Neural cell (in vitro differentiated cells): Measurements from ENCODE around the gene PAQR5. TPM values are rescaled to one million over a fixed set of nuclear protein-coding genes. Genes with fewer than 3 reads are reported as not detected.

Source experiments
- H2AFZ ChIP-seq: fragments of 200-600, 300-800 bp; sonication (generic), shearing (Covaris generic); 2 replicates; pipeline ENCODE4 v1.6.0; 2014; ENCODE audit warnings: low read depth, mild to moderate bottlenecking, antibody characterized with exemption, low read length, moderate library complexity
- H3F3A ChIP-seq: fragments of 200-600 bp; shearing (Covaris generic); 2 replicates; pipeline ENCODE4 v1.6.1; 2016; ENCODE audit warnings: mild to moderate bottlenecking, moderate library complexity, mixed read lengths, antibody characterized with exemption, low read length; ENCODE audit not compliant: insufficient read depth, poor library complexity, severe bottlenecking
- H3K27ac ChIP-seq: fragments of 200-600, 300-800 bp; sonication (generic), shearing (Covaris generic); 2 replicates; pipeline ENCODE4 v1.5.1; 2014; ENCODE audit warnings: mild to moderate bottlenecking, low read length, moderate library complexity
- H3K27me3 ChIP-seq: fragments of 300-800, 200-600 bp; sonication (generic), shearing (Covaris generic); 2 replicates; pipeline ENCODE4 v1.6.0; 2014; ENCODE audit warnings: mild to moderate bottlenecking, low read depth, low read length, moderate library complexity; ENCODE audit not compliant: insufficient read depth
- H3K36me3 ChIP-seq: fragments of 300-800, 200-600 bp; sonication (generic), shearing (Covaris generic); 2 replicates; pipeline ENCODE4 v1.5.1; 2014; ENCODE audit warnings: mild to moderate bottlenecking, antibody characterized with exemption, low read length, moderate library complexity; ENCODE audit not compliant: insufficient read depth
- H3K4me2 ChIP-seq: fragments of 300-800, 200-600 bp; sonication (generic), shearing (Covaris generic); 2 replicates; pipeline ENCODE4 v1.6.0; 2014; ENCODE audit warnings: mild to moderate bottlenecking, low read length
- H3K4me3 ChIP-seq: fragments of 300-800, 200-600 bp; sonication (generic), shearing (Covaris generic); 2 replicates; pipeline ENCODE4 v1.5.1; 2014; ENCODE audit warnings: mild to moderate bottlenecking, low read length, moderate library complexity
- H3K79me2 ChIP-seq: fragments of 200-600 bp; shearing (Covaris generic); replicated peaks from 2 replicates; pipeline ENCODE4 v1.6.0; 2014; ENCODE audit warnings: mild to moderate bottlenecking, low read length, moderate library complexity; ENCODE audit not compliant: insufficient read depth
- H3K9ac ChIP-seq: fragments of 300-800, 200-600 bp; sonication (generic), shearing (Covaris generic); 2 replicates; pipeline ENCODE4 v1.6.1; 2016; ENCODE audit warnings: mild to moderate bottlenecking, low read length, mixed read lengths
- H3K9me2 ChIP-seq: fragments of 200-600 bp; shearing (Covaris generic); 2 replicates; pipeline ENCODE4 v1.6.1; 2016; ENCODE audit warnings: mild to moderate bottlenecking, low read length, mixed read lengths; ENCODE audit not compliant: insufficient read depth
- H3K9me3 ChIP-seq: fragments of 200-600, 300-800 bp; sonication (generic), shearing (Covaris generic); 2 replicates; pipeline ENCODE4 v1.6.1; 2016; ENCODE audit warnings: mild to moderate bottlenecking, mixed run types, low read length, moderate library complexity, mixed read lengths
- H4K20me1 ChIP-seq: fragments of 200-600 bp; shearing (Covaris generic); 2 replicates; pipeline ENCODE4 v1.6.1; 2016; ENCODE audit warnings: mild to moderate bottlenecking, mixed run types; ENCODE audit not compliant: insufficient read depth
- CTCF ChIP-seq: fragments of 450-650 bp; IDR thresholded peaks from 2 replicates; pipeline ENCODE4 v1.5.1; 2014; ENCODE audit warnings: antibody characterized with exemption, mild to moderate bottlenecking, moderate library complexity; ENCODE audit not compliant: poor library complexity, severe bottlenecking
- EP300 ChIP-seq: fragments of 450-650 bp; conservative IDR thresholded peaks from 2 replicates; pipeline ENCODE4 v1.6.1; 2014; ENCODE audit warnings: antibody characterized with exemption, mild to moderate bottlenecking, moderate library complexity; ENCODE audit not compliant: poor library complexity, severe bottlenecking
- EZH2 ChIP-seq: fragments of 200-600, 300-800 bp; shearing (Covaris generic), sonication (generic); IDR thresholded peaks from 2 replicates; pipeline ENCODE4 v1.6.1; 2014; ENCODE audit warnings: antibody characterized with exemption, low read length, borderline replicate concordance, mild to moderate bottlenecking; ENCODE audit not compliant: insufficient read depth, poor library complexity, severe bottlenecking
- MXI1 ChIP-seq: fragments of 450-650 bp; conservative IDR thresholded peaks from 2 replicates; pipeline ENCODE4 v1.6.1; 2014; ENCODE audit warnings: antibody characterized with exemption, mild to moderate bottlenecking; ENCODE audit not compliant: poor library complexity, severe bottlenecking
- POLR2AphosphoS5 ChIP-seq: IDR thresholded peaks from 2 replicates; pipeline ENCODE4 v1.6.1; 2012
- RAD21 ChIP-seq: fragments of 450-650 bp; conservative IDR thresholded peaks from 2 replicates; pipeline ENCODE4 v1.6.1; 2014; ENCODE audit warnings: antibody characterized with exemption, mild to moderate bottlenecking, moderate library complexity
- REST ChIP-seq: IDR thresholded peaks from 2 replicates; pipeline ENCODE4 v1.6.1; 2012; ENCODE audit warnings: borderline replicate concordance
- SMC3 ChIP-seq: fragments of 450-650 bp; conservative IDR thresholded peaks from 2 replicates; pipeline ENCODE4 v1.6.1; 2014; ENCODE audit warnings: antibody characterized with exemption, mild to moderate bottlenecking, moderate library complexity; ENCODE audit not compliant: poor library complexity
- TAF1 ChIP-seq: IDR thresholded peaks from 2 replicates; pipeline ENCODE4 v1.6.1; 2012; ENCODE audit warnings: low read depth
- polyA plus RNA-seq: library from polyadenylated mRNA; depleted of rRNA; stranded (reverse); fragments of >200 nt; gene quantifications from 2 replicates; pipeline ENCODE4 v1.2.3, GENCODE V29; 2014

PAQR5 gene
- polyA plus RNA-seq, 1 donor from 2014 or later, result not detected

- Histone ChIP-seq H2AFZ (no peak overlapping the region), H4K20me1 (no peaks in the 10 kb centered on the region), H3K4me2 (no peak overlapping the region), H3K9me3 (no peaks in the 10 kb centered on the region), H3K9ac (no peak overlapping the region), H3F3A (no peaks in the 10 kb centered on the region), H3K9me2 (no peaks in the 10 kb centered on the region), H3K27me3 (no peaks in the 10 kb centered on the region), H3K4me3 (no peak overlapping the region), H3K27ac (no peak overlapping the region), H3K36me3 (no peaks in the 10 kb centered on the region), H3K79me2 (no peaks in the 10 kb centered on the region)
- no peak for TF ChIP-seq EP300
- TF ChIP-seq MXI1, result no peak
- TF ChIP-seq REST, result no peak
- no peak for TF ChIP-seq POLR2AphosphoS5
- TF ChIP-seq RAD21, result no peak
- TF ChIP-seq EZH2, result no peak
- no peak for TF ChIP-seq TAF1
- no peak for TF ChIP-seq CTCF
- TF ChIP-seq SMC3, result no peak
These were observed 16.8 kb downstream of the PAQR5 start for GRCh38 chr15:69315402-69316110.

DNA sequence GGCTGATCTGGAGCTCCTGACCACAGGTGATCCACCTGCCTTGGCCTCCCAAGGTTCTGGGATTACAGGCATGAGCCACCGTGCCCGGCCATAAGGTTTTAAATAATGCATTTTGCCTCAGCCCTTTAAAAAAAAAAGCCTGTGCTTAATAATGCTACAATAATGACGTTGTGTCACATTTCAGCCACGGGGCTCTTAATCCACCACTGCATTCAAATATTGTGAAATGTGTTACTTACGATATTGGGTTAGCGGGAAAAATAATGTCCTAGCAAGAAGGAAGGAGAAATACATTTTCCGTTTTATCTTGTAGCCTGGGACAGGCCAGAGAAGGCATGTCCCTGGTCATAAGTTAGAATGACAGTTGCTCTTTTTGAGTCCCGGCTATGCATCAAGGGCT is 17.6 kb downstream of the PAQR5 start:
- Histone ChIP-seq H3K27ac (no peak overlapping the region), H3K9ac (no peak overlapping the region), H3K79me2 (no peaks in the 10 kb centered on the region), H3F3A (no peaks in the 10 kb centered on the region), H3K9me3 (no peaks in the 10 kb centered on the region), H3K4me3 (no peak overlapping the region), H3K9me2 (no peaks in the 10 kb centered on the region), H3K27me3 (no peaks in the 10 kb centered on the region), H4K20me1 (no peaks in the 10 kb centered on the region), H2AFZ (no peak overlapping the region), H3K36me3 (no peaks in the 10 kb centered on the region), H3K4me2 (no peak overlapping the region)
- TF ChIP-seq CTCF (no peak), SMC3 (no peak), TAF1 (no peak), POLR2AphosphoS5 (no peak), EZH2 (no peak), REST (no peak), EP300 (no peak), MXI1 (no peak), RAD21 (no peak)
